ENCODE results near the gene PHOX2A.

Gene PHOX2A

GRCh38 chr11:72247584-72247983, 3.6 kb upstream of the PHOX2A start:
- DNase-seq (ENCODE audit: low spot score) = no peak

- DNase-seq (ENCODE audit: low spot score) = no peak
These were observed 1.4 kb upstream of the PHOX2A start for GRCh38 chr11:72245263-72245816.

- DNase-seq (ENCODE audit: low spot score) = no peak
These were observed 636 bp upstream of the PHOX2A start for GRCh38 chr11:72244361-72245262.

GRCh38 chr11:72243173-72244059, 560 bp downstream of the PHOX2A start:
- no peak for DNase-seq (ENCODE audit: low spot score)

- DNase-seq (ENCODE audit: low spot score) = no peak
These were observed 1.8 kb downstream of the PHOX2A start for GRCh38 chr11:72242141-72242540.

- no peak for DNase-seq (ENCODE audit: low spot score)
These were observed 2.6 kb downstream of the PHOX2A start for GRCh38 chr11:72241291-72241781.

GRCh38 chr11:72240461-72241290, 3.3 kb downstream of the PHOX2A start:
- no peak for DNase-seq (ENCODE audit: low spot score)

- no peak for DNase-seq (ENCODE audit: low spot score)
These were observed 4.0 kb downstream of the PHOX2A start for GRCh38 chr11:72239849-72240460.

GRCh38 chr11:72239313-72239848, 4.6 kb downstream of the PHOX2A start:
- DNase-seq (ENCODE audit: low spot score) = no peak

GRCh38 chr11:72238492-72239312, 5.3 kb downstream of the PHOX2A start:
- no peak for DNase-seq (ENCODE audit: low spot score)

GRCh38 chr11:72238040-72238450, 5.9 kb downstream of the PHOX2A start:
- DNase-seq (ENCODE audit: low spot score) = peak; percentile 83

- no peak for DNase-seq (ENCODE audit: low spot score)
These were observed 6.7 kb downstream of the PHOX2A start for GRCh38 chr11:72237112-72237931.

GRCh38 chr11:72236774-72237111, 7.2 kb downstream of the PHOX2A start:
- no peak for DNase-seq (ENCODE audit: low spot score)

- no peak for DNase-seq (ENCODE audit: low spot score)
These were observed 7.8 kb downstream of the PHOX2A start for GRCh38 chr11:72236083-72236697.

GRCh38 chr11:72235351-72236057, 8.5 kb downstream of the PHOX2A start:
- no peak for DNase-seq (ENCODE audit: low spot score)

GRCh38 chr11:72234920-72235319, 9.1 kb downstream of the PHOX2A start:
- no peak for DNase-seq (ENCODE audit: low spot score)

GRCh38 chr11:72234514-72234830, 9.5 kb downstream of the PHOX2A start:
- DNase-seq (ENCODE audit: low spot score) = no peak
